IMR-90 (cell line): ENCODE results near the gene LYZL6. TPM values are rescaled to one million over a fixed set of nuclear protein-coding genes. Genes with fewer than 3 reads are reported as not detected.

Experiments
- ATAC-seq: fragments of 200-7000 bp; cut with Tn5 transposase; 2 replicates; pipeline ENCODE4 v1.9.1; 2020; ENCODE audit warnings: low read depth, mild to moderate bottlenecking, moderate library complexity
- BruUV-seq: library from RNA; stranded (reverse); fragments of 400-500 nt; replicated peaks from 2 replicates; lab custom pipeline; 2021; lab: Mats Ljungman, UMichigan
- CTCF ChIA-PET: fragments of 300-600 bp; formaldehyde crosslinking; extraction: SDS; loops from one replicate; lab custom pipeline; 2021; ENCODE audit warnings: antibody characterized with exemption; lab: Yijun Ruan, JAX
- POLR2A ChIA-PET: fragments of 300-600 bp; sonication (Branson Sonifier 250); formaldehyde crosslinking; loops from one replicate; lab custom pipeline; 2022; ENCODE audit warnings: antibody characterized with exemption; ENCODE audit not compliant: unreplicated experiment; lab: Charles Lee
- DNase-seq: peaks from one replicate; pipeline ENCODE4 v3.0.0; 2013
- H2AFZ ChIP-seq: replicated peaks from 2 replicates; pipeline ENCODE3; 2013; ENCODE audit warnings: low read length, mild to moderate bottlenecking; ENCODE audit not compliant: poor library complexity
- H2AK5ac ChIP-seq: 2 replicates; pipeline ENCODE4 v1.6.1; 2013; ENCODE audit warnings: low read depth, low read length, inconsistent platforms
- H2AK9ac ChIP-seq: replicated peaks from 2 replicates; pipeline ENCODE3; 2013; ENCODE audit warnings: mild to moderate bottlenecking, low read depth, low read length, moderate library complexity; ENCODE audit not compliant: poor library complexity
- H2BK120ac ChIP-seq: 2 replicates; pipeline ENCODE4 v1.6.1; 2013; ENCODE audit warnings: low read depth, low read length, inconsistent platforms
- H2BK15ac ChIP-seq: 3 replicates; pipeline ENCODE4 v1.6.1; 2013; ENCODE audit warnings: low read depth, low read length, inconsistent platforms
- H2BK20ac ChIP-seq: 2 replicates; pipeline ENCODE4 v1.6.1; 2013; ENCODE audit warnings: low read depth, mild to moderate bottlenecking, inconsistent platforms, low read length, moderate library complexity
- H2BK5ac ChIP-seq: 2 replicates; pipeline ENCODE4 v1.6.1; 2013; ENCODE audit warnings: mild to moderate bottlenecking, low read depth, low read length, inconsistent platforms; ENCODE audit not compliant: poor library complexity, severe bottlenecking
- H3K14ac ChIP-seq: replicated peaks from 2 replicates; pipeline ENCODE4 v1.6.1; 2013; ENCODE audit warnings: low read depth, low read length, inconsistent platforms
- H3K18ac ChIP-seq: 2 replicates; pipeline ENCODE4 v1.6.1; 2013; ENCODE audit warnings: low read depth, low read length, control low read depth
- H3K23ac ChIP-seq: 2 replicates; pipeline ENCODE4 v1.6.1; 2013; ENCODE audit warnings: low read depth, low read length, inconsistent platforms
- H3K27ac ChIP-seq: 2 replicates; pipeline ENCODE4 v1.5.1; 2013; ENCODE audit warnings: mild to moderate bottlenecking, control low read depth, low read length; ENCODE audit not compliant: insufficient read depth
- H3K27me3 ChIP-seq: 2 replicates; pipeline ENCODE4 v1.6.1; 2013; ENCODE audit warnings: low read length; ENCODE audit not compliant: control insufficient read depth, insufficient read depth
- H3K36me3 ChIP-seq: 2 replicates; pipeline ENCODE4 v1.6.1; 2013; ENCODE audit warnings: low read length, mixed read lengths; ENCODE audit not compliant: control insufficient read depth, insufficient read depth
- H3K4ac ChIP-seq: 2 replicates; pipeline ENCODE4 v1.6.1; 2013; ENCODE audit warnings: low read depth, low read length, inconsistent platforms
- H3K4me1 ChIP-seq: 2 replicates; pipeline ENCODE4 v1.6.1; 2013; ENCODE audit warnings: low read length, mixed read lengths; ENCODE audit not compliant: control insufficient read depth, insufficient read depth
- H3K4me2 ChIP-seq: 2 replicates; pipeline ENCODE4 v1.6.1; 2013; ENCODE audit warnings: low read depth, mild to moderate bottlenecking, control low read depth, low read length, moderate library complexity
- H3K4me3 ChIP-seq: 2 replicates; pipeline ENCODE4 v1.5.1; 2013; ENCODE audit warnings: low read depth, mild to moderate bottlenecking, control low read depth, low read length, moderate library complexity; ENCODE audit not compliant: insufficient read depth
- H3K56ac ChIP-seq: 2 replicates; pipeline ENCODE4 v1.6.1; 2013; ENCODE audit warnings: low read length, inconsistent platforms; ENCODE audit not compliant: insufficient read depth; ENCODE audit errors: extremely low read depth
- H3K79me1 ChIP-seq, 2 experiments: 2 replicates each; pipeline ENCODE4 v1.6.1; 2013; ENCODE audit warnings: low read length in 2 of 2, inconsistent platforms in 1 of 2, low read depth in 1 of 2
- H3K9ac ChIP-seq: 2 replicates; pipeline ENCODE4 v1.6.1; 2013; ENCODE audit warnings: low read depth, low read length, control low read depth
- H3K9me1 ChIP-seq: 2 replicates; pipeline ENCODE4 v1.6.1; 2013; ENCODE audit warnings: low read length, inconsistent platforms; ENCODE audit not compliant: insufficient read depth
- H3K9me3 ChIP-seq: 2 replicates; pipeline ENCODE4 v1.6.1; 2013; ENCODE audit warnings: low read length; ENCODE audit not compliant: control insufficient read depth, insufficient read depth
- H4K20me1 ChIP-seq: 2 replicates; pipeline ENCODE4 v1.6.1; 2013; ENCODE audit warnings: low read length, inconsistent platforms; ENCODE audit not compliant: insufficient read depth
- H4K5ac ChIP-seq: 2 replicates; pipeline ENCODE4 v1.6.1; 2013; ENCODE audit warnings: mild to moderate bottlenecking, low read depth, low read length, control low read depth
- H4K8ac ChIP-seq, 2 experiments: 2 replicates each; pipeline ENCODE4 v1.6.1; 2013; ENCODE audit warnings: low read depth in 2 of 2, low read length in 2 of 2, control low read depth in 1 of 2, inconsistent platforms in 1 of 2
- H4K91ac ChIP-seq: 2 replicates; pipeline ENCODE4 v1.6.1; 2013; ENCODE audit warnings: low read depth, low read length, inconsistent platforms; ENCODE audit not compliant: insufficient read depth
- CEBPB ChIP-seq: IDR thresholded peaks from 2 replicates; pipeline ENCODE4 v1.6.1; 2012; ENCODE audit warnings: low read depth, low read length, improper control_type of control experiment
- FOS ChIP-seq: fragments of 150-350 bp; IDR thresholded peaks from 2 replicates; pipeline ENCODE4 v1.6.1; 2016; ENCODE audit warnings: low read depth, low read length
- WGBS, 2 experiments: methylation state at CpG; one replicate each; pipeline versions ENCODE4 v1.1.5 to v1.1.7; 2013; ENCODE audit warnings: missing lambda C conversion rate in 2 of 2; ENCODE audit not compliant: insufficient read length in 1 of 2; ENCODE audit errors: extremely low coverage in 2 of 2; 5-methylcytosine and 5-hydroxymethylcytosine counted together
- dilution Hi-C: fragments of 300-500 bp; cut with HindIII; formaldehyde crosslinking; loops from one replicate; pipeline ENCODE4 v1.14.3; 2018; ENCODE audit warnings: low sequenced_read_pairs; ENCODE audit not compliant: unreplicated experiment
- in situ Hi-C: fragments of 300-500 bp; cut with MboI; formaldehyde crosslinking; loops from 3 replicates; pipeline ENCODE4 v1.14.3; 2019; ENCODE audit warnings: low sequenced_read_pairs, inconsistent platforms, mixed read lengths
- intact Hi-C: fragments of 100-400 bp; cut with micrococcal nuclease; formaldehyde crosslinking; loops from 2 replicates; pipeline ENCODE4 v1.10.0; 2022
- polyA plus RNA-seq, 3 experiments: library from polyadenylated mRNA; depleted of rRNA; stranded (reverse); fragments of >200 nt; gene quantifications; 2 replicates each; pipeline ENCODE4 v1.2.3, GENCODE V29; 2012; ENCODE audit warnings: low replicate concordance in 1 of 3
- total RNA-seq: library from RNA; depleted of rRNA; stranded (reverse); fragments of >200 nt; gene quantifications from 2 replicates; pipeline ENCODE4 v1.2.3, GENCODE V29; 2012

The LYZL6 gene
- total and polyA plus RNA-seq, 2 of the 4 experiments (the other 2 are of a cell fraction), result not detected

DNA sequence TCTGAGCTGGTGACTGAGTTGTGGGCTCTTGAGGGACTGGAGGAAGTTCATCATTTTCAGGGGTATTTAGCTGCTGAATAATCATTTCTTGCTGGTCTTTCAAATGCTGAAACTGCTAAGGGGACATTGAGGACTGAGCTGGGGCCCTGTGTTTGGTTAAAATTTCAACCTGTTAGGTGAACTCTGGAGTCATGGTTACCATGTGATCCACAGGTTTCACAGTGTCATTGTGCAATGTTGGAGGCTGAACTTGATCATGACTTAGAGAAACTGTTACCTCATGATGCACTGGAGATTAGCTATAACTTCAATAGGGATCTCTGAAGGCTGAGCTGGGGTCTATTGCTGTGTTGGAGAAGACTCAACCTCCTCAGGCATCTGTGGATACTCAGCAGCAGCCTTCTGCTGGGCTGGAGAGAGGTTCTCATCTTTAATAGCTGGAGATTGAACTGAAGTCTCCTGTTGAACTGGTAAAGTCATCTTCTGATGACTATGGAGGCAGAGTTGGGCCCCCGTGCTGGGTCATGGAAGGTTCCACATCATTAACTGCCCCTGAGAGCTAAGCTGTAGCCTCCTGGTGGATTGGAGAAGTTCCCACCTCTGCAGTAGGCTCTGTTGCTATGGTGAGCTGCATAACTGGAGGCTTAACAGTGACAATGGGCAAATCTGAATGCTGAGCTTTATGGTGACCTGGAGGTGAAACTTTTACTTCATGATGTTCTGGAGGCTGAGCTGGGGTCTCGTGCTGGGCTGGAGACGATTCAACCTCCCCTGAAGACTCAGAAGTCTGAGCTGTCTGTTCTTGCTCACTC is 28.2 kb downstream of the LYZL6 start:
- Histone ChIP-seq H3K4me2 (no peak overlapping the region), H3K4me1 (no peaks in the 10 kb centered on the region), H3K79me1 (no peaks in the 10 kb centered on the region), H3K4ac (no peak overlapping the region), H4K20me1 (no peaks in the 10 kb centered on the region; the same call in 1 of the 2 replicates), H2AK9ac (no peak overlapping the region), H3K9me1 (no peaks in the 10 kb centered on the region), H3K14ac (no peak overlapping the region), H3K4me3 (no peak overlapping the region), H2BK15ac (no peak overlapping the region), H4K8ac (no peak overlapping the region), H3K18ac (no peak overlapping the region), H4K91ac (no peak overlapping the region), H2AFZ (no peak overlapping the region), H4K5ac (no peak overlapping the region), H3K23ac (no peak overlapping the region), H2AK5ac (no peak overlapping the region), H3K27me3 (no peaks in the 10 kb centered on the region), H2BK5ac (no peak overlapping the region), H3K36me3 (no peaks in the 10 kb centered on the region), H3K27ac (no peak overlapping the region), H3K9me3 (no peaks in the 10 kb centered on the region), H2BK20ac (no peak overlapping the region), H3K56ac (no peak overlapping the region), H3K9ac (no peak overlapping the region), H2BK120ac (no peak overlapping the region)
- ATAC-seq (no peak), DNase-seq (no peak)
- ChIA-PET CTCF (no interaction called here), POLR2A (no interaction called here)
- intact Hi-C loops, result no loop called here
- no TSS peak for BruUV-seq
- dilution Hi-C loops, result no loop called here
- TF ChIP-seq FOS (no peak), CEBPB (0 out of 2 replicates have a peak, but pooled peaks have one; percentile 12)
- in situ Hi-C loops, result no loop called here
- WGBS, 2 experiments, result no CpG with 5 or more reads among the region's 3 CpGs
